Aorta (tissue), 5 donors: ENCODE measurements around the gene KIAA1217. TPM values are rescaled to one million over a fixed set of nuclear protein-coding genes. Genes with fewer than 3 reads are reported as not detected.
A peak's percentile ranks its signal among the peaks of the same experiment; 100 is the strongest.
"Not testable (repeated sequence)": the region's sequence is repeated elsewhere in the genome, so short reads cannot be mapped to it uniquely, and the experiment has no call there.

ENCODE experiments used
- ATAC-seq: fragments of 200-7000 bp; cut with Tn5 transposase; one replicate; pipeline ENCODE4 v1.9.1; 2022; ENCODE audit warnings: moderate library complexity; ENCODE audit not compliant: low FRiP score
- DNase-seq, 2 donors: peaks; one replicate each; pipeline ENCODE4 v3.0.0-alpha.2; 2020
- H3K27ac ChIP-seq, 2 donors: one replicate each; pipeline ENCODE4 v1.5.1; 2013; ENCODE audit warnings: low read length in 2 of 2, mild to moderate bottlenecking in 2 of 2, moderate library complexity in 2 of 2, control low read depth in 1 of 2, inconsistent platforms in 1 of 2, low read depth in 1 of 2
- H3K27me3 ChIP-seq, 2 donors: one replicate each; pipeline ENCODE4 v1.6.1; 2013; ENCODE audit warnings: control low read depth in 1 of 2, low read length in 1 of 2, mild to moderate bottlenecking in 1 of 2, moderate library complexity in 1 of 2; ENCODE audit not compliant: insufficient read depth in 2 of 2, control insufficient read depth in 1 of 2
- H3K36me3 ChIP-seq, 2 donors: one replicate each; pipeline ENCODE4 v1.6.1; 2013; ENCODE audit warnings: control low read depth in 1 of 2, low read length in 1 of 2, mild to moderate bottlenecking in 1 of 2; ENCODE audit not compliant: insufficient read depth in 2 of 2, control insufficient read depth in 1 of 2
- H3K4me1 ChIP-seq, 2 donors: one replicate each; pipeline ENCODE4 v1.6.1; 2013; ENCODE audit warnings: low read length in 2 of 2, control low read depth in 1 of 2, mild to moderate bottlenecking in 1 of 2, moderate library complexity in 1 of 2; ENCODE audit not compliant: insufficient read depth in 2 of 2, control insufficient read depth in 1 of 2
- H3K4me3 ChIP-seq, 2 donors: one replicate each; pipeline ENCODE4 v1.5.1; 2013; ENCODE audit warnings: low read length in 2 of 2, control low read depth in 1 of 2, mild to moderate bottlenecking in 1 of 2
- H3K9me3 ChIP-seq: one replicate; pipeline ENCODE4 v1.6.1; 2013; ENCODE audit warnings: mild to moderate bottlenecking, low read length; ENCODE audit not compliant: control insufficient read depth
- WGBS, 2 donors: extraction: QIAGEN DNeasy Blood & Tissue Kit; methylation state at CpG; one replicate each; pipeline ENCODE4 v1.1.7; 2013; 5-methylcytosine and 5-hydroxymethylcytosine counted together
- intact Hi-C, 2 donors: fragments of 100-400 bp; cut with DNase I; formaldehyde crosslinking; loops; one replicate each; pipeline versions ENCODE4 v1.14.2 to v1.15.0; 2022
- polyA plus RNA-seq, 2 donors: library from polyadenylated mRNA; stranded (reverse); fragments of 200-250 nt; gene quantifications; one replicate each; pipeline ENCODE4 v1.2.3, GENCODE V29; 2013
- total RNA-seq, 2 donors: library from RNA; stranded (reverse); fragmentation: NEBNext Ultra II Directional; extraction: Animal tissue kit (Norgen Biotek cat#: 25700); gene quantifications; one replicate each; pipeline ENCODE4 v1.2.1, GENCODE V29; 2021
- donor health status: healthy with polysubstance abuse.
- donor health status: Bipolar disorder and iron deficiency.
- donor health status: DM: no; HTN: no; CAD: no.
- donor health status: DM: no; HTN: no; CAD: no.
- donor health status: DM: yes; HTN: yes; CAD: no.

KIAA1217 gene
- total and polyA plus RNA-seq, 4 donors: 2.5 to 18.3 (median 11.1) TPM

GRCh38 chr10:24479806-24480205, 270.9 kb downstream of the KIAA1217 start:
- H3K36me3 ChIP-seq: peaks cover 0 to 2% of the 10 kb centered on the region in 2 donors
- H3K9me3 ChIP-seq: no peaks in the 10 kb centered on the region
- H3K27ac ChIP-seq: no peak overlapping the region
- H3K4me1 ChIP-seq: no peaks in the 10 kb centered on the region
- no peak overlapping the region for H3K4me3 ChIP-seq
- ATAC-seq (no peak), DNase-seq (no peak)
- intact Hi-C loops: no loop called here
- WGBS, 2 donors: 66 to 73% methylated on average over 4 of the region's 4 CpGs
- H3K27me3 ChIP-seq: no peaks in the 10 kb centered on the region

DNA sequence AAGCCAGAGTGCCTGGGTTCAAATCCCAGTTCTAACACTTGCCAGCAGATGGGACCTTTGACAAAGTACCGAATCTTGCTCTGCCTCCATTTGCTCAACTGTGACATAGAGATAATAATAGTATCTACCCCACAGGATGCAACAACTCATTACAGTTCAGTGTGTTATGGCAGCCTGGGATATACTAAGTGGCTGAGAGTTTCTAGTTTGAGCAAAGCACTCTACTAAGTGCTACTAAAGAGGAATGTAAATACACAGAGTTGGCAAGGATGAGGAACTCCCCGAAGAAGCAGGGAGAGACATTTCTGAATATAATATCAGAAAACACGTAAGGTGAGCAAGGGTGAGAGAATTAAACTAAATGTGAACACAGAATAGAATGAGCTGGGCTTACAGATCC, 271.5 kb downstream of the KIAA1217 start:
- Histone ChIP-seq H3K27ac (no peak overlapping the region), H3K9me3 (no peaks in the 10 kb centered on the region), H3K4me3 (no peak overlapping the region), H3K4me1 (no peaks in the 10 kb centered on the region), H3K36me3 (peaks cover 0 to 2% of the 10 kb centered on the region in 2 donors), H3K27me3 (no peaks in the 10 kb centered on the region)
- intact Hi-C loops: no loop called here
- ATAC-seq (no peak), DNase-seq (no peak)
- WGBS, 2 donors: 89% methylated on average over 3 of the region's 3 CpGs

- Histone ChIP-seq H3K4me1 (no peaks in the 10 kb centered on the region), H3K4me3 (no peak overlapping the region), H3K27ac (no peak overlapping the region), H3K9me3 (no peaks in the 10 kb centered on the region), H3K36me3 (peaks cover 0 to 2% of the 10 kb centered on the region in 2 donors), H3K27me3 (no peaks in the 10 kb centered on the region)
- intact Hi-C loops: no loop called here
- DNase-seq (no peak), ATAC-seq (no peak)
- 80 to 84% methylated on average over 6 of the region's 6 CpGs for WGBS, 2 donors
These were observed 272.3 kb downstream of the KIAA1217 start for GRCh38 chr10:24481241-24481640.

- DNase-seq, H3K27me3 ChIP-seq, H3K27ac ChIP-seq, H3K9me3 ChIP-seq, H3K4me3 ChIP-seq, intact Hi-C loops, H3K4me1 ChIP-seq, ATAC-seq, H3K36me3 ChIP-seq: not testable (repeated sequence)
These were observed 273.8 kb downstream of the KIAA1217 start for GRCh38 chr10:24482713-24483112.

DNA sequence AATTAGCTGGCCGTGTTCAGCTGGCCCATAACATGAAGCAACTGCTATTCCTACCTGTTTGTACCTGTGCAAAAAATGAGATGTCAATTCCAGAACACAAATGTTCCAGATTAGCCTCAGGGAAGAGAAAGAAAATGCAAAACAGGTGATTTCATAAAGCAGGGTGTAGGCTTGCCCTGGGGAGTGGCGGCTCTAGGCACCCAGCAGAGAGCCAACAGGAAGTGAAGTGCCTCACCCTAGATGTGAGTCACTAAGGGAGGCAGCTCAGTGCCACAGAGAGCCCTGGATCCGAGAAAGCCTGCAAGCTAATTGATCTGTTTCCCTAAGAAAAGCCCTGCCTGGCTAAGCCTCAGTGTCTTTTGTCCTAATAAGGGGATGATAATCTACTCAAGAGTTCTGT, 274.8 kb downstream of the KIAA1217 start:
- no peak overlapping the region for H3K4me3 ChIP-seq
- H3K27ac ChIP-seq: no peak overlapping the region
- no peaks in the 10 kb centered on the region for H3K27me3 ChIP-seq
- H3K9me3 ChIP-seq: no peaks in the 10 kb centered on the region
- ATAC-seq: peak; percentile 73
- intact Hi-C loops: no loop called here
- H3K36me3 ChIP-seq: no peaks in the 10 kb centered on the region
- WGBS, 2 donors: 44 to 47% methylated on average over 3 of the region's 3 CpGs
- DNase-seq: no peak
- no peaks in the 10 kb centered on the region for H3K4me1 ChIP-seq

DNA sequence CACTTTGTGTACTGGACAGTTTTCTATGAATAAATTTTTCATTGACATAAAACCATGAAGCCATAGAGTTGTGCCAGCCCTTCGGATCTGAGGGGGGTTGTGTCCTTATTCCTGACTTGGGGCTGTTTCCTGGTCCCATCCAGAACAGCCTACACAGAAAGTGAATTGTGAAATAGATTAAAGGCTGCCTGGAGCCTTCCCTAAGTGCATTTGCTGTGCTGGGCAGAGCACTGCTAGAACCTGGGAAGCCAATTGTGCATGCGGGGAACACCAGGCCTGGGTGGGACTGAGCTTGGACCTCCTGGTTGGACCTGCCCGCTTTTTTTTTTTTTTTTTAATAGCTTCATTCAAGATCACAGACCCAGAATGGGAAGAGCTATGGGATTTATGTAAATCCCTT, 275.8 kb downstream of the KIAA1217 start:
- H3K4me3 ChIP-seq: no peak overlapping the region
- H3K27ac ChIP-seq: no peak overlapping the region
- H3K27me3 ChIP-seq: no peaks in the 10 kb centered on the region
- ATAC-seq (no peak), DNase-seq (no peak)
- H3K36me3 ChIP-seq: no peaks in the 10 kb centered on the region
- intact Hi-C loops: no loop called here
- H3K9me3 ChIP-seq: no peaks in the 10 kb centered on the region
- no peaks in the 10 kb centered on the region for H3K4me1 ChIP-seq
- 78 to 92% methylated on average over 3 of the region's 3 CpGs for WGBS, 2 donors

GRCh38 chr10:24485304-24485703, 276.4 kb downstream of the KIAA1217 start:
- H3K4me3 ChIP-seq: no peak overlapping the region

GRCh38 chr10:24488631-24489030, 279.7 kb downstream of the KIAA1217 start:
- H3K4me1 ChIP-seq: no peaks in the 10 kb centered on the region
- H3K9me3 ChIP-seq: no peaks in the 10 kb centered on the region
- no peak for ATAC-seq
- 82 to 83% methylated on average over 5 of the region's 5 CpGs for WGBS, 2 donors
- no peak overlapping the region for H3K4me3 ChIP-seq
- no peak for DNase-seq
- no peaks in the 10 kb centered on the region for H3K36me3 ChIP-seq
- H3K27me3 ChIP-seq: no peaks in the 10 kb centered on the region
- intact Hi-C loops: no loop called here
- H3K27ac ChIP-seq: no peak overlapping the region

More at GRCh38 chr10:24485304-24485703, 276.4 kb downstream of the KIAA1217 start:
- Histone ChIP-seq H3K27me3 (no peaks in the 10 kb centered on the region), H3K36me3 (no peaks in the 10 kb centered on the region), H3K27ac (no peak overlapping the region), H3K9me3 (no peaks in the 10 kb centered on the region), H3K4me1 (no peaks in the 10 kb centered on the region)
- 87 to 89% methylated on average over 5 of the region's 5 CpGs for WGBS, 2 donors
- ATAC-seq (no peak), DNase-seq (no peak)
- intact Hi-C loops: no loop called here

DNA sequence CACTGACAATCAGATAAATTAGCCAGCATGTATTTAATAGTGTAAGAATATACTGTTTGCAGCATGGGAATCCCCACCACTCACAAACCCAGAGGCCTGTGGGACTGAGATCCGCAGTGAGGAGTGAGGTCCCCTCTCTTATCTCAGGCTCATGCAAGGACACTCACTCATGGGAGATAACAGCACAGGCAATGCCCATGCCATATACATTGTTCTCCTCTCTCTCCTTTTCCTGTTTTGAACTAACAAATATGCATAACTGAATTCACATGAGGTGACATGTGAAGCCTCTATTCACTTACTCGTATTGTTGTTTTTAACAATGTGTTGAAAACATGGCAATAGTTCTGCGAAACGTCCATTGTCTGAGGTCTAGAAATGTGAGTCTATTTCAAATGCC, 284.2 kb downstream of the KIAA1217 start:
- WGBS, 2 donors: 88 to 89% methylated on average over 4 of the region's 4 CpGs
- Histone ChIP-seq H3K4me1 (no peaks in the 10 kb centered on the region), H3K36me3 (no peaks in the 10 kb centered on the region), H3K27ac (no peak overlapping the region), H3K9me3 (no peaks in the 10 kb centered on the region), H3K4me3 (no peak overlapping the region), H3K27me3 (no peaks in the 10 kb centered on the region)
- intact Hi-C loops: no loop called here
- ATAC-seq (no peak), DNase-seq (no peak)
